Common myeloid progenitor, CD34-positive (primary cell): ENCODE data around the gene PDS5A.
"Not testable (repeated sequence)": the region's sequence is repeated elsewhere in the genome, so short reads cannot be mapped to it uniquely, and the experiment has no call there.

Experiments
- CTCF ChIA-PET: fragments of 350-600 bp; sonication (Branson Sonifier 250); formaldehyde crosslinking; loops from one replicate; lab custom pipeline; 2021; ENCODE audit warnings: antibody characterized with exemption; lab: Charles Lee
- POLR2A ChIA-PET: fragments of 350-600 bp; sonication (Branson Sonifier 250); formaldehyde crosslinking; loops from one replicate; lab custom pipeline; 2021; ENCODE audit warnings: antibody characterized with exemption; lab: Charles Lee
- DNase-seq, 3 donors: peaks; one replicate each; pipeline versions ENCODE4 v3.0.0 to v3.0.0-alpha.2; 2013
- H3K27ac ChIP-seq, 2 experiments: 1 replicate in 1 of 2; 2 replicates in 1 of 2; pipeline ENCODE4 v1.7.0; 2013; ENCODE audit warnings: inconsistent platforms in 2 of 2, low read length in 2 of 2, mild to moderate bottlenecking in 2 of 2, low read depth in 1 of 2, moderate library complexity in 1 of 2; ENCODE audit not compliant: severe bottlenecking in 2 of 2, insufficient read depth in 1 of 2, poor library complexity in 1 of 2
- H3K27me3 ChIP-seq, 5 experiments: replicated peaks in 2 of 5; 1 replicate in 3 of 5; 2 replicates in 2 of 5; pipeline versions ENCODE4 v1.6.1 to v1.7.0; 2013; ENCODE audit warnings: low read length in 4 of 5, mild to moderate bottlenecking in 2 of 5, moderate library complexity in 2 of 5, inconsistent platforms in 1 of 5; ENCODE audit not compliant: insufficient read depth in 5 of 5, control insufficient read depth in 4 of 5
- H3K36me3 ChIP-seq, 4 experiments: 1 replicate in 2 of 4; 2 replicates in 2 of 4; pipeline versions ENCODE4 v1.6.1 to v1.7.0; 2013; ENCODE audit warnings: low read length in 3 of 4, control low read depth in 1 of 4, mild to moderate bottlenecking in 1 of 4; ENCODE audit not compliant: control insufficient read depth in 4 of 4, insufficient read depth in 4 of 4
- H3K4me1 ChIP-seq, 4 experiments: 1 replicate in 3 of 4; 2 replicates in 1 of 4; pipeline versions ENCODE4 v1.6.1 to v1.7.1; 2013; ENCODE audit warnings: low read length in 3 of 4, mild to moderate bottlenecking in 3 of 4, control low read depth in 1 of 4, inconsistent platforms in 1 of 4, moderate library complexity in 1 of 4; ENCODE audit not compliant: control insufficient read depth in 4 of 4, insufficient read depth in 4 of 4; ENCODE audit errors: control extremely low read depth in 1 of 4
- H3K4me3 ChIP-seq, 7 experiments: 1 replicate in 4 of 7; 2 replicates in 3 of 7; pipeline versions ENCODE4 v1.5.1 to v1.7.0; 2013; ENCODE audit warnings: mild to moderate bottlenecking in 7 of 7, low read length in 6 of 7, moderate library complexity in 6 of 7, inconsistent platforms in 2 of 7, low read depth in 2 of 7, control low read depth in 1 of 7; ENCODE audit not compliant: insufficient read depth in 4 of 7, control insufficient read depth in 1 of 7; ENCODE audit errors: extremely low read depth in 1 of 7
- H3K9me3 ChIP-seq, 5 experiments: 1 replicate in 4 of 5; 2 replicates in 1 of 5; pipeline versions ENCODE4 v1.6.1 to v1.7.1; 2013; ENCODE audit warnings: low read length in 4 of 5, mild to moderate bottlenecking in 2 of 5, inconsistent platforms in 1 of 5, low read depth in 1 of 5, moderate library complexity in 1 of 5; ENCODE audit not compliant: control insufficient read depth in 4 of 5, insufficient read depth in 2 of 5; ENCODE audit errors: control extremely low read depth in 1 of 5
- WGBS: methylation state at CpG from one replicate; pipeline ENCODE4 v1.1.5; 2013; ENCODE audit not compliant: insufficient coverage; 5-methylcytosine and 5-hydroxymethylcytosine counted together

Gene PDS5A

GRCh38 chr4:40000711-40001110 is 23.0 kb upstream of the PDS5A start:
- Histone ChIP-seq H3K9me3 (no peaks in the 10 kb centered on the region), H3K36me3 (no peaks in the 10 kb centered on the region), H3K4me1 (peaks cover 0 to 10% (median 3%) of the 10 kb centered on the region in 4 experiments), H3K4me3 (no peak overlapping the region), H3K27me3 (no peaks in the 10 kb centered on the region), H3K27ac (no peak overlapping the region)
- no peak for DNase-seq
- POLR2A ChIA-PET = interaction anchor here (0.7 kb wide), 1 partner anchor 276 kb away, joined by 3 read pairs; no protein-coding TSS in a partner anchor
- WGBS = no CpG with 5 or more reads among the region's 6 CpGs
- CTCF ChIA-PET = interaction anchor here (0.9 kb wide), 1 partner anchor 22 kb away, joined by 3 read pairs; no protein-coding TSS in a partner anchor

- Histone ChIP-seq H3K36me3 (no peaks in the 10 kb centered on the region), H3K4me3 (no peak overlapping the region), H3K9me3 (no peaks in the 10 kb centered on the region), H3K27me3 (no peaks in the 10 kb centered on the region), H3K4me1 (peaks cover 0 to 5% (median under 1%) of the 10 kb centered on the region in 4 experiments), H3K27ac (no peak overlapping the region)
- WGBS = 96% methylated on average over 3 of the region's 8 CpGs
- CTCF ChIA-PET = no interaction called here
- peak in 1 of 3 donors; percentile 26 for DNase-seq
- POLR2A ChIA-PET = interaction anchor here (0.6 kb wide), 1 partner anchor 50 kb away, joined by 3 read pairs; no protein-coding TSS in a partner anchor
Observed at GRCh38 chr4:39998659-39999345, 21.1 kb upstream of the PDS5A start.

DNA sequence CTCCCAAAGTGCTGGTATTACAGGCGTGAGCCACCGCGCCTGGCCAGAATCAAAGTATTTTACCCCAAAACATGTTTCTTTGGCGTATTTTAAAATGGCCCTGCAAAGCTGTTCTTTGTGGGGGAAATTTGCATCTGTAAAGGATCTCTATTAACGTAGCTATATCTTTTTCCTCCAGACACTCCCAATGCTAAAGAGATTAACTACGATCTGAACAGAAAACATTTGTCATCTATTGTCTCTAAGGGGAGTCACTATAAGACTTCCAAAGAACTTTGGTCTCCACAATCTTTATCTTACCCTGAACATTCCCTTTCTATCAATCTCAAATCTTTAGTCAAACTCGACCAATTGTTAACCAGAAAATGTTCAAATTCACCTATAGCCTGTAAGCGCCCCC is 19.1 kb upstream of the PDS5A start:
- no peaks in the 10 kb centered on the region for H3K4me1 ChIP-seq
- no peak overlapping the region for H3K4me3 ChIP-seq
- 90% methylated on average over 6 of the region's 8 CpGs for WGBS
- no peak for DNase-seq
- no peaks in the 10 kb centered on the region for H3K27me3 ChIP-seq
- H3K36me3 ChIP-seq = no peaks in the 10 kb centered on the region
- ChIA-PET POLR2A (no interaction called here), CTCF (no interaction called here)
- H3K9me3 ChIP-seq = no peaks in the 10 kb centered on the region
- H3K27ac ChIP-seq = no peak overlapping the region

DNA sequence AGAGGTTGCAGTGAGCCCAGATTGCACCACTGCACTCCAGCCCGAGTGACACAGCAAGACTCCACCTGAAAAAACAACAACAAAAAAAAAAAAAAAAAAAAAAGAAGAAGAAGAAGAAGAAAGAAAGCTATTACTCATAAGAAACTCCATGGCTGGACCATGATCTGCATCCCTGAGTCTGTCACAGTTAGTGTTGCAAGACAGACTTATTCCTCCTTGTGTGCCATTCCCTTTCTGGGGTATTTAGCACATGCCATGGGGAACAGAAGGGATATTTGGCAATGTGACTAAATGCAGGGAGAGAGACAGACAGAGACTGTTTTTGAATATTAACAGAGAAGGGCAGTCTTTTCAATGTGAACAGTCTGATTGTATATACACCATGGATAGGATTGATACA is 16.7 kb upstream of the PDS5A start:
- no peak overlapping the region for H3K27ac ChIP-seq
- CTCF ChIA-PET = no interaction called here
- no peak overlapping the region for H3K4me3 ChIP-seq
- DNase-seq = no peak
- no peaks in the 10 kb centered on the region for H3K4me1 ChIP-seq
- no peaks in the 10 kb centered on the region for H3K9me3 ChIP-seq
- no CpG with 5 or more reads among the region's 1 CpG for WGBS
- POLR2A ChIA-PET = no interaction called here
- H3K27me3 ChIP-seq = no peaks in the 10 kb centered on the region
- H3K36me3 ChIP-seq = no peaks in the 10 kb centered on the region

GRCh38 chr4:39989381-39989780 is 11.7 kb upstream of the PDS5A start:
- H3K4me3 ChIP-seq, H3K36me3 ChIP-seq, H3K9me3 ChIP-seq, H3K27ac ChIP-seq, H3K27me3 ChIP-seq, DNase-seq, H3K4me1 ChIP-seq, CTCF ChIA-PET, POLR2A ChIA-PET: not testable (repeated sequence)
- 100% methylated on average over 2 of the region's 4 CpGs for WGBS

DNA sequence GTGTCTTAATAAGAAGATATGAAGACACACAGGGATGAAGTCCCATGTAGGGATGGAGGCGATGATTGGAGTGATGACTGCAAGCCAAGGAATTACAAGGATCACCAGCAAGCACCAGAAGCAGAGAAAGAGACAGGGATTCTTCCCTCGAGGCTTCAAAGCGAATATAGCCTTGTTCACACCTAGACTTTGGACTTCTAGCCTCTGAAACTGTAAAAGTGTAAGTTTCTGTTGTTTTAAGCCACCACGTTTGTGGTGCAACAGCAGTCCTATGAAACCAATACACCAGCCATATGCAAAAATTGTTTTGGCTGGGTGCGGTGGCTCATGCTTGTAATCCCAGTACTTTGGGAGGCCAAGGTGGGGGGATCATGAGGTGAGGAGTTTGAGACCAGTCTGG is 9.8 kb upstream of the PDS5A start:
- H3K9me3 ChIP-seq = no peaks in the 10 kb centered on the region
- H3K4me3 ChIP-seq = no peak overlapping the region
- H3K36me3 ChIP-seq = no peaks in the 10 kb centered on the region
- H3K27me3 ChIP-seq = no peaks in the 10 kb centered on the region
- WGBS = 80% methylated on average over 3 of the region's 5 CpGs
- ChIA-PET POLR2A (no interaction called here), CTCF (no interaction called here)
- no peak overlapping the region for H3K27ac ChIP-seq
- H3K4me1 ChIP-seq = no peaks in the 10 kb centered on the region
- DNase-seq = no peak

GRCh38 chr4:39978904-39979303 is 1.2 kb upstream of the PDS5A start:
- Histone ChIP-seq H3K36me3 (peaks cover 3 to 23% (median 7%) of the 10 kb centered on the region in 4 experiments), H3K27ac (peak overlapping the region in 1 of 2 experiments; percentile 32), H3K4me1 (peaks cover 9 to 22% (median 15%) of the 10 kb centered on the region in 4 experiments), H3K27me3 (no peaks in the 10 kb centered on the region), H3K9me3 (no peaks in the 10 kb centered on the region), H3K4me3 (peak overlapping the region in 1 of 7 experiments; percentile 85)
- ChIA-PET POLR2A (interaction anchor here (0.6 kb wide), 1 partner anchor 487 kb away, joined by 3 read pairs; no protein-coding TSS in a partner anchor), CTCF (interaction anchor here (1.0 to 1.7 kb wide), 6 partner anchors 9 to 292 kb away, joined by 3 to 5 read pairs (median 3); no protein-coding TSS in a partner anchor)
- no peak for DNase-seq
- WGBS = 60% methylated on average over 3 of the region's 5 CpGs
